ENCODE data around the gene ANXA6. TPM values are rescaled to one million over a fixed set of nuclear protein-coding genes. Genes with fewer than 3 reads are reported as not detected.

The ANXA6 gene
- total RNA-seq, 1 donor = 194 TPM

DNA sequence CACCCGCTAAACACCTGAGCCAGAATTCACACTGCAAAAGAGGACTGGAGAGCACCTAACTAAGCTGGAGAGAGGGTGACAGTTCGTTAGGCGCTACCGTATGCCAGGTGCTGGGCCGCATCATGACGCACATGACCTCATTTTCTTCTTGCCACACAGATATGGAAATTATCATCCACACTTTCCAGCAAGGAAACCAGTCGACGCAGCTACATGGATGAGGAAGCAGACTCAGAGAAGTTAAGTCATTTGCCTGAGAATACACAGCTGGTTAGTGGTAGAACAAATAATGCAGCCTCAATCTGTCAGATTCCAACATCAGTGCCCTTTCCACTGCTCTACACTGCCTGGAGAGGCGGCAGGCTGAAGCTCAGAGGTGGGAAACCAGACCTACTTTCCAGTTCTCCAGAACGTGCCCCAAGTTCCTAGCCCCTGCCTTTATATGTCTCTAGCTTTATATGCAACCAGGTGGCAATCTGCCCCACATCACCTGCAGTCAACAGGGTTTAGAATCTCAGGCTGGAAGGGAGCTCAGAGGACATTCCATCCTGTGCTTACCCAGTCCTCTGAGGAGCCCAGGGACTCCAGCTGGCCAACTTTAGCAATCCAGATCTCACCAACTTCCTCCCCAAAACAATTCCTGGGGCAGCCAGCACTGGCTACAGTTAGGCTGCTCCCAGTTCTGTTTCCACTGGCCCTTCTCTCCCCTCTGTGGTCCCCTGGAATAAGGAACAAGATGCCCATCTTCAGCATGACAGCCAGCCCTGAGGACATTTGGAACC is 85.5 kb downstream of the ANXA6 start:
- no peak for TF ChIP-seq CTCF (IDR thresholded peaks at IDR 0.05; ENCODE audit: insufficient read depth, low read length)
- DNase-seq (ENCODE audit: low read depth) = no peak
- H3K4me3 ChIP-seq (ENCODE audit: low read depth, low read length) = no peak overlapping the region

GRCh38 chr5:151071021-151071420 is 86.6 kb downstream of the ANXA6 start:
- no peak overlapping the region for H3K4me3 ChIP-seq (ENCODE audit: low read depth, low read length)
- TF ChIP-seq CTCF (IDR thresholded peaks at IDR 0.05; ENCODE audit: insufficient read depth, low read length) = no peak
- DNase-seq (ENCODE audit: low read depth) = no peak

DNA sequence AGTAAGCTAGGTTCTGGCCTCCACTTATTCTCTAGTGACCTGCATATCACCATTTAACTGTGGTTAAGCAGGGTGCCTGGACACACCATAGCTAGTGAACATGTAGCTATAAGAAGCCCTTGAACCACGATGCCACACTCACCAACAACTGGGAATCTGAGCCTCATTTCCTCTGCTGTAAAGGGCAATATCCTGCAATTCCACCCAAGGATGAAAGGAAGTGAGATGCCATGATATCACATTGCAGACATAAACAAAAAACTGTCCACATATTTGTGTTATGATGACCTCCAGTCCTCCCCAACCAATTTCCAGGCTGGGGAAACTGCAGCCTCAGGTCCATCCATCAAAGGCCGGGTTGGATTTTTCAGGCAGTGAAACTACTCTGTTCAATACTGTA is 87.1 kb downstream of the ANXA6 start:
- DNase-seq (ENCODE audit: low read depth) = no peak
- no peak overlapping the region for H3K4me3 ChIP-seq (ENCODE audit: low read depth, low read length)
- no peak for TF ChIP-seq CTCF (IDR thresholded peaks at IDR 0.05; ENCODE audit: insufficient read depth, low read length)

GRCh38 chr5:151068433-151069197 is 89.0 kb downstream of the ANXA6 start:
- DNase-seq (ENCODE audit: low read depth) = no peak
- TF ChIP-seq CTCF (IDR thresholded peaks at IDR 0.05; ENCODE audit: insufficient read depth, low read length) = no peak
- H3K4me3 ChIP-seq (ENCODE audit: low read depth, low read length) = no peak overlapping the region

- no peak overlapping the region for H3K4me3 ChIP-seq (ENCODE audit: low read depth, low read length)
- DNase-seq (ENCODE audit: low read depth) = no peak
- no peak for TF ChIP-seq CTCF (IDR thresholded peaks at IDR 0.05; ENCODE audit: insufficient read depth, low read length)
These were observed 89.7 kb downstream of the ANXA6 start for GRCh38 chr5:151067632-151068432.

- DNase-seq (ENCODE audit: low read depth) = no peak
- TF ChIP-seq CTCF (IDR thresholded peaks at IDR 0.05; ENCODE audit: insufficient read depth, low read length) = no peak
- no peak overlapping the region for H3K4me3 ChIP-seq (ENCODE audit: low read depth, low read length)
These were observed 90.7 kb downstream of the ANXA6 start for GRCh38 chr5:151066920-151067319.
